Psoas muscle (tissue), 8 donors: ENCODE data around the gene LRRC23. TPM values are rescaled to one million over a fixed set of nuclear protein-coding genes. Genes with fewer than 3 reads are reported as not detected.

Source experiments
- ATAC-seq, 4 donors: fragments of 200-7000 bp; cut with Tn5 transposase; one replicate each; pipeline ENCODE4 v1.9.1; 2020; ENCODE audit warnings: moderate library complexity in 3 of 4, mild to moderate bottlenecking in 2 of 4
- DNase-seq, 2 donors: peaks; one replicate each; pipeline ENCODE4 v3.0.0-alpha.2; 2020
- H3K27ac ChIP-seq: fragments of 200-600 bp; one replicate; pipeline ENCODE4 v1.8.0; 2022
- H3K27me3 ChIP-seq, 3 donors: fragments of 200-600 bp in 1 of 3; one replicate each; pipeline versions ENCODE4 v1.6.1 to v1.8.0; 2013 to 2022; ENCODE audit warnings: low read length in 2 of 3, mild to moderate bottlenecking in 2 of 3, moderate library complexity in 1 of 3; ENCODE audit not compliant: insufficient read depth in 3 of 3
- H3K36me3 ChIP-seq, 2 donors: fragments of 200-600 bp in 1 of 2; one replicate each; pipeline versions ENCODE4 v1.6.1 to v1.8.0; 2013 to 2022; ENCODE audit warnings: low read depth in 1 of 2, mild to moderate bottlenecking in 1 of 2, moderate library complexity in 1 of 2; ENCODE audit not compliant: insufficient read depth in 1 of 2
- H3K4me1 ChIP-seq: fragments of 200-600 bp; one replicate; pipeline ENCODE4 v1.8.0; 2022
- H3K4me3 ChIP-seq: fragments of 200-600 bp; one replicate; pipeline ENCODE4 v1.8.0; 2022; ENCODE audit warnings: mild to moderate bottlenecking
- H3K9me3 ChIP-seq: fragments of 200-600 bp; one replicate; pipeline ENCODE4 v1.8.0; 2022
- WGBS, 3 donors: extraction: QIAGEN DNeasy Blood & Tissue Kit; methylation state at CpG; one replicate each; pipeline versions ENCODE4 v1.1.6 to v1.1.7; 2013; 5-methylcytosine and 5-hydroxymethylcytosine counted together
- intact Hi-C, 2 donors: fragments of 100-400 bp; cut with DNase I; formaldehyde crosslinking; loops; one replicate each; pipeline versions ENCODE4 v1.11.0 to v1.14.2; 2022
- polyA plus RNA-seq, 3 donors: library from polyadenylated mRNA; stranded (reverse); fragments of 200-250 nt; gene quantifications; one replicate each; pipeline ENCODE4 v1.2.3, GENCODE V29; 2013
- total RNA-seq, 4 donors: library from RNA; stranded (reverse); fragmentation: NEBNext Ultra II Directional in 2 of 4; extraction: Animal tissue kit (Norgen Biotek cat#: 25700) in 2 of 4; gene quantifications; one replicate each; pipeline versions ENCODE4 v1.2.1 to v1.2.4, GENCODE V29; 2021 to 2023
- TF ChIP-seq, protein P1 (sequence below): fragments of 200-600 bp; IDR thresholded peaks from one replicate; pipeline ENCODE4 v1.8.0; 2022; ENCODE audit warnings: antibody characterized with exemption
- donor health status: healthy with polysubstance abuse.
- donor health status: DM: no; HTN: no; CAD: no; lungs with moderate emphysema.
- donor health status: Bipolar disorder and iron deficiency.
- donor health status: healthy.
- donor health status: DM: yes; HTN: yes; CAD: no.
- donor health status: DM: no; HTN: no; CAD: no.
- donor health status: DM: no; HTN: no; CAD: no.
- donor health status: DM: yes; HTN: yes; CAD: no.

LRRC23 gene
- total and polyA plus RNA-seq, 7 donors, result 9.5 to 29.0 (median 13.1) TPM

- 57 to 60% (median 58%) methylated on average over 20 to 24 of the region's 24 CpGs for WGBS, 3 donors
- no peaks in the 10 kb centered on the region for H3K27me3 ChIP-seq
- peak in 1 of 2 donors; percentile 66 for DNase-seq
- H3K4me1 ChIP-seq, result no peaks in the 10 kb centered on the region
- peak overlapping the region; percentile 50 for H3K4me3 ChIP-seq
- TF ChIP-seq, protein P1, sequence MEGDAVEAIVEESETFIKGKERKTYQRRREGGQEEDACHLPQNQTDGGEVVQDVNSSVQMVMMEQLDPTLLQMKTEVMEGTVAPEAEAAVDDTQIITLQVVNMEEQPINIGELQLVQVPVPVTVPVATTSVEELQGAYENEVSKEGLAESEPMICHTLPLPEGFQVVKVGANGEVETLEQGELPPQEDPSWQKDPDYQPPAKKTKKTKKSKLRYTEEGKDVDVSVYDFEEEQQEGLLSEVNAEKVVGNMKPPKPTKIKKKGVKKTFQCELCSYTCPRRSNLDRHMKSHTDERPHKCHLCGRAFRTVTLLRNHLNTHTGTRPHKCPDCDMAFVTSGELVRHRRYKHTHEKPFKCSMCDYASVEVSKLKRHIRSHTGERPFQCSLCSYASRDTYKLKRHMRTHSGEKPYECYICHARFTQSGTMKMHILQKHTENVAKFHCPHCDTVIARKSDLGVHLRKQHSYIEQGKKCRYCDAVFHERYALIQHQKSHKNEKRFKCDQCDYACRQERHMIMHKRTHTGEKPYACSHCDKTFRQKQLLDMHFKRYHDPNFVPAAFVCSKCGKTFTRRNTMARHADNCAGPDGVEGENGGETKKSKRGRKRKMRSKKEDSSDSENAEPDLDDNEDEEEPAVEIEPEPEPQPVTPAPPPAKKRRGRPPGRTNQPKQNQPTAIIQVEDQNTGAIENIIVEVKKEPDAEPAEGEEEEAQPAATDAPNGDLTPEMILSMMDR, result no peak
- no peaks in the 10 kb centered on the region for H3K36me3 ChIP-seq
- peak; percentile 19 to 30 (median 22) for ATAC-seq
- intact Hi-C loops, result loop anchor here in 1 of 2 donors (5.0 kb wide), 1 partner anchor 79 kb away; no protein-coding TSS in a partner anchor
- no peaks in the 10 kb centered on the region for H3K9me3 ChIP-seq
- no peak overlapping the region for H3K27ac ChIP-seq
Measured at GRCh38 chr12:6953442-6954315, 49.1 kb downstream of the LRRC23 start.

DNA sequence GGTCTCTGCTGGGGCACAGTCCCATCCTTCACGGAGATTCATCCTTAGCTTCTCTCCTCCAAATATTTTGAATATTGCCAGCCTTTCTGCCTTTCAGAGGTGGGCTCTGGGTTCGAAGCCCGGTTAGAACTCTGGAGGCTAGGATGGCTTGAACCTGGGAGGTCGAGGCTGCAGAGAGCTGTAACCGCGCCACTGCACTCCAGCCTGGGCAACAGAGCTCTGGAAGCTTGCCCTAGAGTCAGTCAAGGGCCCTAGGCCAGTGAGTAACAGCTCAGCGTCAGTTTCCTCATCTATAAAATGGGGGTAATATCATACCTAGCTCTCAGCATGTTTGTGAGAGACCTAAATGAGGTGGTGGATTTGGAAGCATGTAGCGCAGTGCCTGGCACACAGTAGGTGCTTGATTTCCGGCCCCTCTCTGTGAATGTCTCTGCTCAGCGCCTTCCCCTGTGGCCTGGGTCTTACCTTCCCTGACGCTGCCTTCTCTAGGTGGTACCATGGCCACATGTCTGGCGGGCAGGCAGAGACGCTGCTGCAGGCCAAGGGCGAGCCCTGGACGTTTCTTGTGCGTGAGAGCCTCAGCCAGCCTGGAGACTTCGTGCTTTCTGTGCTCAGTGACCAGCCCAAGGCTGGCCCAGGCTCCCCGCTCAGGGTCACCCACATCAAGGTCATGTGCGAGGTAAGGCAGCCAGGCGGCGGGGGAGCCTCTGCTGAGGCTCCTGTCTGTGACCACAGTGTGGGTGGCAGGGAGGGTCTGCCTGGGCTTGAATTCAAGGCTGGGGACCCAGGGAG lies 49.9 kb downstream of the LRRC23 start:
- Histone ChIP-seq H3K36me3 (no peaks in the 10 kb centered on the region), H3K27ac (no peak overlapping the region), H3K4me1 (no peaks in the 10 kb centered on the region), H3K9me3 (no peaks in the 10 kb centered on the region), H3K4me3 (peak overlapping the region; percentile 4), H3K27me3 (no peaks in the 10 kb centered on the region)
- intact Hi-C loops, result loop anchor here in 1 of 2 donors (5.0 kb wide), 1 partner anchor 78 kb away; no protein-coding TSS in a partner anchor
- no peak for ATAC-seq
- TF ChIP-seq, protein P1, result no peak
- WGBS, 3 donors, result 87 to 89% (median 88%) methylated on average over 21 of the region's 21 CpGs
- no peak for DNase-seq

- Histone ChIP-seq H3K27ac (no peak overlapping the region), H3K27me3 (no peaks in the 10 kb centered on the region), H3K9me3 (no peaks in the 10 kb centered on the region), H3K36me3 (no peaks in the 10 kb centered on the region), H3K4me1 (no peaks in the 10 kb centered on the region), H3K4me3 (no peak overlapping the region)
- intact Hi-C loops, result no loop called here
- TF ChIP-seq, protein P1, result no peak
- DNase-seq (no peak), ATAC-seq (no peak)
- 87 to 91% (median 91%) methylated on average over 21 to 22 of the region's 22 CpGs for WGBS, 3 donors
Measured at GRCh38 chr12:6955108-6956020, 50.7 kb downstream of the LRRC23 start.

- no peak overlapping the region for H3K4me3 ChIP-seq
- ATAC-seq (no peak), DNase-seq (no peak)
- no peak overlapping the region for H3K27ac ChIP-seq
- no peaks in the 10 kb centered on the region for H3K36me3 ChIP-seq
- WGBS, 3 donors, result 76 to 81% (median 80%) methylated on average over 28 of the region's 28 CpGs
- no peaks in the 10 kb centered on the region for H3K27me3 ChIP-seq
- peaks cover 4% of the 10 kb centered on the region for H3K4me1 ChIP-seq
- H3K9me3 ChIP-seq, result no peaks in the 10 kb centered on the region
- TF ChIP-seq, protein P1, result no peak
- intact Hi-C loops, result no loop called here
Measured at GRCh38 chr12:6956021-6956727, 51.6 kb downstream of the LRRC23 start.
